DMS153 (cell line): ENCODE results near the gene KLF2.

ENCODE experiments used
- DNase-seq: peaks from one replicate; lab custom pipeline; 2025; lab: John Stamatoyannopoulos, UW

Gene KLF2

GRCh38 chr19:16308081-16308480 lies 16.5 kb upstream of the KLF2 start:
- DNase-seq = no peak

- no peak for DNase-seq
These were observed 15.0 kb upstream of the KLF2 start for GRCh38 chr19:16309643-16310042.

DNA sequence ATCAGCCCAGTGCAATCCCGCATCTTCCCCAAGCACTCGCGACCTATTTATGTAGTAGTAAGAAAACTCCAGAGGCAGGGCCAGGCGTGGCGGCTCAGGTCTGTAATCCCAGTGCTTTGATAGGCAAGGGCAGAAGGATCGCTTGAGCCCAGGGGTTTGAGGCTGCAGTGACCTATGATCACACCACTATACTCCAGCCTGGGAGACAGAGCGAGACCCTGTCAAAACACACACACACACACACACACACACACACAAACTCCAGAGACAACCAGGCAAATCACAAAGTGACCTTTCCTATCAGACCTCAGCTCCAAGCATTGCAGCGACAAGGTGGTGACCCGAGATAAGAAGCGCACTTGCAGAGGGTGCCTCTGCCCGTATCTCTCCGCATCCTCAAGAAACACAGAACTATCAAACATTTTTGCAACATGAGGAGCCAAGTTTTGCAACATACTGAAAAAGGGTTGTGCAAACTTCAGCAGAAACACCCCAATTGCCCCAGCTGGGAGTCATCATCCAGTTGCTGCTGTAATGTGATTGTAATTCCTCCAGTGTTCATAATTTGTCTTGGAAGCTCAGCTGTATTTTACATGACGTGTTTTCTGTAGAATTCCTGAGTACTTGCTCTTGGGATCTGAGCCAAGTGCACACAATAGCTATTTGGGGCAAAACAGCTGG lies 8.7 kb upstream of the KLF2 start:
- no peak for DNase-seq

GRCh38 chr19:16316506-16316882 lies 8.1 kb upstream of the KLF2 start:
- no peak for DNase-seq

- no peak for DNase-seq
These were observed 5.1 kb upstream of the KLF2 start for GRCh38 chr19:16319481-16319880.

DNA sequence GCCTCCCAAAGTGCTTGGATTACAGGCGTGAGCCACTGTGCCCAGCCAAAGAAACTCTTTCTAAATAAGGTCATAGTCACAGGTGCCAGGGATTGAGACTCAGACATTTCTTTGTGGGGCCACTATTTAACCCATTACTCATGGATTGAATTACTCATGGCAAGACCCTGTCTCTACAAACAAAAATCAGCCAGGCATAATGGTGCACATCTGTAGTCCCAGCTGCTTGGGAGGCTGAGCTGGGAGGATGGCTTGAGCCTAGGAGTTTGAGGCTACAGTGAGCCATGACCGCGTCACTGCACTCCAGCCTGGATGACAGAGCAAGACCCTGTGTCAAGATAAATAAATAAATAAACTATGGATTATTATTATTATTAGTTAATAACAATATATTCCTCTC lies 3.6 kb upstream of the KLF2 start:
- DNase-seq = no peak

DNA sequence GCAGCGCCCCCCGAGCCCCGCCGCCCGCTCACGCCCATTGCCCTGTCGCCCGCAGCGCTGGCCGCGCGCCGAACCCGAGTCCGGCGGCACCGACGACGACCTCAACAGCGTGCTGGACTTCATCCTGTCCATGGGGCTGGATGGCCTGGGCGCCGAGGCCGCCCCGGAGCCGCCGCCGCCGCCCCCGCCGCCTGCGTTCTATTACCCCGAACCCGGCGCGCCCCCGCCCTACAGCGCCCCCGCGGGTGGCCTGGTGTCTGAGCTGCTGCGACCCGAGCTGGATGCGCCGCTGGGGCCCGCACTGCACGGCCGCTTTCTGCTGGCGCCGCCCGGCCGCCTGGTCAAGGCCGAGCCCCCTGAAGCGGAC lies 518 bp downstream of the KLF2 start:
- DNase-seq = no peak

GRCh38 chr19:16325641-16326400 lies 1.2 kb downstream of the KLF2 start:
- no peak for DNase-seq

DNA sequence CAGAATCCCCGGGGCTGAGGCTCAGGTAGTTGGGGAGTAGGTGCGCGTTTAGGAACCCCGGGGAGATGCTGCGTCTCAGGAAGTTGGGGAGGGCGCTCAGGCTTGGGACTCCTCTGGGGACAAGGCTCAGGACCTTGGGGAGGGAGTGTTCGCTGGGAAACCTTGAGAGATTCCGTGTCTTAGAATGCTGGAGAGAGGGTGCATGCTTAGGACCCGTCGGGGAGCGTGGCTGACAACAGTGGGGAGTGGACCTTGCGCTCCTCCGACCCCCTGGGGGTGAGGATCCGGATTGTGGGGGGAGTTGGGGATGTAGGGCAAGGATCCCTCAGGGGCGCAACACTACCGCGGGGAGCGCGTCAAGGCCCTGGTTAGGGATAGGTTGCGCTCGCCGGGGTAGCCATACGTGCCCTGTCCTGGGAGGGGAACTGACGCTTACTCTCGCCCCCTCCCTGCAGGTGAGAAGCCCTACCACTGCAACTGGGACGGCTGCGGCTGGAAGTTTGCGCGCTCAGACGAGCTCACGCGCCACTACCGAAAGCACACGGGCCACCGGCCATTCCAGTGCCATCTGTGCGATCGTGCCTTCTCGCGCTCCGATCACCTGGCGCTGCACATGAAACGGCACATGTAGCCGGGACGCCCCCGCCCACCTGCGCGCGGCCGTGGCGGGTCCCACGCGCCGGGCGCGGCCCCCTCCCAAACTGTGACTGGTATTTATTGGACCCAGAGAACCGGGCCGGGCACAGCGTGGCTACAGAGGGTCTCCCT lies 2.0 kb downstream of the KLF2 start:
- DNase-seq = no peak

DNA sequence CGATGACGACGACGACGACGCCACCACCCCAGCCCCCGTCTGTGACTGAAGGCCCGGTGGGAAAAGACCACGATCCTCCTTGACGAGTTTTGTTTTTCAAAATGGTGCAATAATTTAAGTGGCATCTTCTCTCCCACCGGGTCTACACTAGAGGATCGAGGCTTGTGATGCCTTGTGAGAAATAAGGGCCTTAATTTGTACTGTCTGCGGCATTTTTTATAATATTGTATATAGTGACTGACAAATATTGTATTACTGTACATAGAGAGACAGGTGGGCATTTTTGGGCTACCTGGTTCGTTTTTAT lies 2.5 kb downstream of the KLF2 start:
- no peak for DNase-seq

GRCh38 chr19:16327501-16327900 lies 2.9 kb downstream of the KLF2 start:
- no peak for DNase-seq

- DNase-seq = no peak
These were observed 3.5 kb downstream of the KLF2 start for GRCh38 chr19:16327911-16328823.

GRCh38 chr19:16328824-16329482 lies 4.3 kb downstream of the KLF2 start:
- no peak for DNase-seq

GRCh38 chr19:16330368-16330801 lies 5.8 kb downstream of the KLF2 start:
- DNase-seq = no peak

DNA sequence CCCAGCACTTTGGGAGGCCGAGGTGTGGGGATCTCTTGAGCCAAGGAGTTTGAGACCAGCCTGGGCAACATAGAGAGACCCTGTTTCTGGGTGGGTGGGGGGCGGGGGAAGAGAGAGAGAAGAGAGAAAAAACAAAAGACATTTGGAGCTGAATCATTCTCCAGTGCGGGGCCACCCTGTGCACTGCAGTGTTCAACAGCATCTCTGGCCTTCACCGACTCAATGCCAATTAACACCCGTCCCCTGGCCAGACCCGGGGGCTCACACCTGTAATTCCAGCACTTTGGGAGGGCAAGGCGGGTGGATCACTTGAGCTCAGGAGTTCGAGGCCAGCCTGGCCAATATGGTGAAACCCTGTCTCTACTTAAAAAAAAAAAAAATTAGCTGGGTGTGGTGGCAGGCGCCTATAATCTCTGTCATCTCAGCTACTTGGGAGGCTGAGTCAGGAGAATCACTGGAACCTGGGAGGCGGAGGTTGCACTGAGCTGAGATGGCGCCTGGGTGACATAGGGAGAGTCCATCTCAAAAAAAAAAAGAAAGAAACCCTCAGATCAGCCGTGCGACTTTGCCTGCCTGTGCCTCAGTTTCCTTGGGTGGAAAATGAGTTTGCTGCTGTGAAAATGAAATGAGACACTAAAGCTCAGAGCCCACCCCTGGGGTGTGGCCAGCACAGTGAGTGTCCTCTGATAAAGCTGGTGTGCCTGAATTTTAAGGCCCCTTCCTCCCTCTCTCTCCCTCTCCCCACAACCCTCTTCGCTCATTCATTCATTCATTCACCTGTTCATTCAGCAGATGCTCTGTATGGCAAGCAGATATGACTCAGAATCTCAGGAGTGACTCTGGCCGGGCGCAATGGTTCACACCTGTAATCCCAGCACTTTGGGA lies 6.4 kb downstream of the KLF2 start:
- no peak for DNase-seq

GRCh38 chr19:16333001-16333586 lies 8.5 kb downstream of the KLF2 start:
- DNase-seq = no peak

- no peak for DNase-seq
These were observed 9.8 kb downstream of the KLF2 start for GRCh38 chr19:16334411-16334810.

GRCh38 chr19:16335226-16335625 lies 10.6 kb downstream of the KLF2 start:
- no peak for DNase-seq

GRCh38 chr19:16336571-16336970 lies 11.9 kb downstream of the KLF2 start:
- DNase-seq = no peak

DNA sequence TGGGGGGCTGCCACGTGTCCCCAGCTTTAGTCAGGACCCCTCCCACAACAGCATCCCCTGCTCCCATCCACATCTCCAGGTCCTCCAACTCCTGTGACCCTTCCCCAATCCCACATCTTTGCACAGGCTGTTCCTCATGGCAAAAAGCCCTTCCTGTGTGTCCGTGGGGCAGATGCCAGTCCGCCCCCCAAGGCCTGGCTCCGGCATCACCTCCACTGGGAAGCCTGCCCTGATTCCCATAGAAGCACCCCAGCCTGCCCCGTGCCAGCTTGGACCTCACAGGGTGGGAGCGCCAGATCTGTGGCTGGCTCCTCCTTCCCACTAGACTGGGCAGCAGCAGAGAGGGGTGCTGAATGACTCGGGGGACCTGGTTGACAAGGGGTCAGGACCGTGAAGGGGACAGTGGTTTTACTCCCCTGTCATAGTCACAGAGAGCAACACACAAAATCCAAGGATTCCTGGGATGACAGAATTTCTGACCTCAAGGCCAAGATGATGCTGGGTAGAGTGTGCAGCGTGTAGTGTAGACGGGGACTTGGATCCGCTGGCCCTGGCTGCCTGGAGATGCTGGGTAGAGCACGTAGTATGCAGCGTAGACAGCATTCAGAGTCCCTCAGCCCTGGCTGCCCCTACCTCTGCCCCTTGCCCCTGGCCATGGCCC lies 13.3 kb downstream of the KLF2 start:
- no peak for DNase-seq
